HL-60/S4 treated with phorbol 12-myristate 13-acetate at 8.2 ng/mL for 4 days and 3 days (cell line): Measurements from ENCODE around the gene SERPINA3.
"Not testable (repeated sequence)": the region's sequence is repeated elsewhere in the genome, so short reads cannot be mapped to it uniquely, and the experiment has no call there.

ENCODE experiments used
- in situ Hi-C: fragments of 300-500 bp; cut with MboI; formaldehyde crosslinking; loops from 2 replicates; pipeline ENCODE4 v1.15.0; 2022; ENCODE audit warnings: low sequenced_read_pairs

Gene SERPINA3

DNA sequence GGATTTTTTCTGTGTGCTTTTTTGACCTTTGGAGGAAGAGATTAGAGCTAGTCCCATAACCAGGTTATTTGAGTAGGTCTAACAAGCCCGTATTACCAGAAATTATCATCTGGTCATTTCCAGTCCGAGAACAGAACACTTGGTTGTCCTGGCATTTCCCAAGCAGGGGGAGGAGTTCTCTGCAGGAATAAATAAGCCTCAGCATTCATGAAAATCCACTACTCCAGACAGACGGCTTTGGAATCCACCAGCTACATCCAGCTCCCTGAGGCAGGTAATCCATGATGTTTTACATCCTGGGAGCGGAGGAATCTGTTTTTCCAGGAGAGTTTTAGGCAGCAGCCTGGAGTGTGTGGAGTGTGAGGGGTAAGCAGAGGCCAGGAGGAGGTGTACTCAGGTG lies at the start of gene SERPINA3:
TSS of gene SERPINA3 (plus strand) at position 218 of the 400 bp plus-strand sequence. CDS start 2,051 bp downstream, outside the sequence.
- in situ Hi-C loops = no loop called here

DNA sequence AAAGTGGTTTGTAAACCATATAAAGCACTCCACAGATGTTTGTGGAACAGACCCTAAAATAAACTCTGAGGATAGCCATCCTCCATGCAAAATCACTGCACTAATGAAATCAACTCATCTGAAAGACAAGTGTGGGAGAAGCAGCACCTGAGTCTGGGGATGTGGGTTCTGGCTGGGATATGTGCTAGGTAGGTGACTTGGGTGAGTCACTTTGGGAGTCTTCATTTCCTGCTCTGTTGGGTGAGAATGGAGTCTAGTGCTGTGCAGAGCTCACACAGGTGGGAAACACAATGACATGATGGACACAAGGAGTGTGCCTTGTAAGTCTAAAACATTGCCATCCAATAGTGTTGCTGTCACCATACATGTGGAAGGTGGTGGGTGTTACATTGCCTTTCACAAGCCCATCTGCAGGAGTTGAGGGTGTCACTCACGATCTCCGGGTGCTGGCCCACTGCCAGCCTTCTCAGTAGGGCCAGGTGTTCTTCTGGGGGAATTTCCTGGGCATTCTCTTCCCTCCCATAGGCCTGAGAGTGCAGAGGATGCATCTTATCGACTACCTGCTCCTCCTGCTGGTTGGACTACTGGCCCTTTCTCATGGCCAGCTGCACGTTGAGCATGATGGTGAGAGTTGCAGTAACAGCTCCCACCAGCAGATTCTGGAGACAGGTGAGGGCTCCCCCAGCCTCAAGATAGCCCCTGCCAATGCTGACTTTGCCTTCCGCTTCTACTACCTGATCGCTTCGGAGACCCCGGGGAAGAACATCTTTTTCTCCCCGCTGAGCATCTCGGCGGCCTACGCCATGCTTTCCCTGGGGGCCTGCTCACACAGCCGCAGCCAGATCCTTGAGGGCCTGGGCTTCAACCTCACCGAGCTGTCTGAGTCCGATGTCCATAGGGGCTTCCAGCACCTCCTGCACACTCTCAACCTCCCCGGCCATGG lies 49.0 kb upstream of the SERPINA3 start:
- in situ Hi-C loops = no loop called here

DNA sequence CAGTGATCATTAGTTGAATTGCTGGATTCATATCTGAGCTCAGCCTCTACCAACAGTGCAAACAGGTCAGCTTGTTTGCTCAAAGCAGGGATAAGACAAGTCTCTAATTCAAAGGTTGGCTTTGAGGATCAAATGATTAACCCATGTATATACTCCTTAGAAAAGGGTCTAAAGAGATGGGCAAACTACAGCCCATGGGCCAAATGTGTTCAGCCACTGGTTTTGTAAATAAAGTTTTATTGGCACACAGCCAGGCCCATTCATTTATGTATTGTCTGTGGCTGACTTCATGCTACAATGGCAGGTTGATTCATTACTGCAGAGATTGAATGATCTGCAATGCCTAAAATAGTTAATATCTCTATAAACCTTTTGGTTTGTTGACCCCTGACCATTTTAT lies 47.8 kb upstream of the SERPINA3 start:
- in situ Hi-C loops = no loop called here

DNA sequence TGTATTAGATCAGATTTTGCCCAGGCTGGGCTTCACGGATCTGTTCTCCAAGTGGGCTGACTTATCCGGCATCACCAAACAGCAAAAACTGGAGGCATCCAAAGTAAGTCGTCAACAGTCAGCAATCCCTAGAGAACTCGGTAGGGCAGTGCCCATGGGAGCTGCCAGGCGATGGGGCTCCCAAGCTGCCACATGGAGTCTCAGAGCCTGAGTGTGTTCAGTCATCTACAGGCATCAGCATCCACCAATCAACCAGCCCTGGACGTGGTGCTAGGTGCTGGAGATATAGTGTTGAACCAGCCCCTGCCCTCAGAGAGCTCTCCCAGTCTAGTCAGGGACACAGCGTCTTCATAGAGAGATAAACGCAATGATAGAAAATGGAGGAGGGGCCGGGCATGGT lies 44.0 kb upstream of the SERPINA3 start:
- in situ Hi-C loops = no loop called here

DNA sequence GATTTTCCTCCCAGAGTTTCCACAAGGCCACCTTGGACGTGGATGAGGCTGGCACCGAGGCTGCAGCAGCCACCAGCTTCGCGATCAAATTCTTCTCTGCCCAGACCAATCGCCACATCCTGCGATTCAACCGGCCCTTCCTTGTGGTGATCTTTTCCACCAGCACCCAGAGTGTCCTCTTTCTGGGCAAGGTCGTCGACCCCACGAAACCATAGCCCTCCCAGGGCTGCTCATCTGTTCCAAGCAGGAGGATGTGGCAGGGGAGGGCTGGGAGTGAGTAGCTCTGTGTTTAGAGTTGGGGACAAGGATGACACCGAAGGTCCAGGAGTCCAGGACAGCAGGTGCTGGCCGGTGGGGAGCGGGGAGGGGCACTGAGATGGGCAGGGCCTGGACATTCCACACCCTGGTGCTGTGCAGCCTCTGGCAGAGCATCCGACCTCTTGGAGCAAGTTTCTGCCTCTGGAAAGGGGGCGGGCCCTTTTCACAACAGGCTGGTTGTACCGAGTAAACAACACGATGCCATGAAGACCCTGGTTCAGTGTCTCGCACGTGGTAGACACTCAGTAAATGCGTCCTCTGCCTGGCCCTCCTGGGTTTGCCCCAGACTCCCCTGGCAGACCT lies 42.7 kb upstream of the SERPINA3 start:
- in situ Hi-C loops = no loop called here

DNA sequence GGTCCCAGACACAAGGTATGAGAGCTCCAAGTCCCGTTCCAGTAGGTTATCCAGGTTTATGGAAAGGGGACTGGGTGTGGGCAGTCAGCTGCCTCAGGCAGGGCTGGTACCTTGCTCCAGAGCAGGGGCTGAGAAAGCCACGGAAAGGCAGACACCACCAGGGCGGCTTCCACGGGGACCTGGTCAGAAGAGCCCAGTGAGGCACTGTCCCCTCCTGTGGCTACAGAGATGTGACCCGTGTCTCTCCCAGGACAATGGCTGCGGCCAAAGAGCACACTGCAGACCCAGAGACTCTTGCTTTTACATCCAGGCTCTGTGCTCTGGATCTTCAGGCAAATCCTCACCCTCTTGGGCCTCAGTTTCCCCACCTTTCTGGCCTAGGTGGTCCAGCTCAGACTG lies 42.2 kb upstream of the SERPINA3 start:
- in situ Hi-C loops = no loop called here

DNA sequence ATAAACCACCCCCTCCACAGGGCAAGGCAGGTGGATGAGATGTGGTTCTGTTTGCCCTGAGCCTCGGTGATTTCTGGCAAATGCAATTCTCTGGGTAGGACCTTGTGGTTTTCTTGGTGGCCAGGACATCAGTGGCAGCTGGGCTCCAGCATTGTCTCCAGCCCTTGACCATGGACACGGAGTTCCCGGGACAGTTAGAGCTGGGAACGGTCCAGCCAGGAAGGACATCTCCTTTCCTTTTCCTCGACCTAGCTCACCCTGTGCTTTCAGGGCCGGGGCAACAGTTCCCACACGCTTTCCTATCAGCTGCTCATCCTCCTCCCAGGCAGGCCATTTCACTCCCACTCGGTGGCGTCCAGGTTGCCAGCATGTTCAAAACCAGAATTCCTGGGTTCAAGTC lies 41.8 kb upstream of the SERPINA3 start:
- in situ Hi-C loops = no loop called here

DNA sequence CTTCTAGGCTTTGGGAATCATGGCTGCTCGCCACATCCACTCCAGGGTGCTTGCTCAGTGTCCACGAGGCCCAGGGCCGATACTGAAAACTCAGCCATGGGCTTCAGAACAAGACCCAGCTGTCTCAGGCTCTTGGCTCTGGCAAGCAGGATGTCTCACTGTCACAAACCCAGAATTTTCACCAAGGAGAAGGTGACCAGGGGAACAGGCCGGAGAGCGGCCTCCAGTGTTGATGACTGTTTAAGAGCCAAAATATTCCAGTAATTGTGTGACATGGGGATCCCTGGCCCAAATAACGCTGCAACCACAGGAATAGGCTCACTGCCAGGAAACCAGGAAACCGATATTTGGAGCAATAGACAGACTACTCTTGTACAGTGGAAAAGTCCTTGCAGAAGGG lies 40.8 kb upstream of the SERPINA3 start:
- in situ Hi-C loops = no loop called here

DNA sequence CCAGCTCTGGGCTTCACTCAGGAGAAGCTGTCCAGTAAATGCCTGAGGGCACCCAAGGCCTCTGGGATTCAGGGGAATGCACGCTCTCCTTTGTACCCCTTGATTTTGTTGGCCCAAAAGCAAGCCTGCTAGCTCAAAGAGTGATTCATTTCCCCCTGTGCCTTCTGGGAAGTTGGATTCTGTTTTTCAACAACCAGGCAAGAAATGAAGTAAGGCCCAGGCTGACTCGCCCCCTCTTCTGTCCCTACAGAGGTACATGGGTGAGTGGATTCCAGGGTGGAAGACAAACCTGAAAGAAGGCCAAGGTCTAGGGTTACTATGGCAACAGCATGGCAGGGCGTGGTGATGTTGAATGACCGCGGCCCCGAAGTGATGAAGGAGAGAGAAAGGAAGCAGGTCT lies 40.2 kb upstream of the SERPINA3 start:
- in situ Hi-C loops = no loop called here

DNA sequence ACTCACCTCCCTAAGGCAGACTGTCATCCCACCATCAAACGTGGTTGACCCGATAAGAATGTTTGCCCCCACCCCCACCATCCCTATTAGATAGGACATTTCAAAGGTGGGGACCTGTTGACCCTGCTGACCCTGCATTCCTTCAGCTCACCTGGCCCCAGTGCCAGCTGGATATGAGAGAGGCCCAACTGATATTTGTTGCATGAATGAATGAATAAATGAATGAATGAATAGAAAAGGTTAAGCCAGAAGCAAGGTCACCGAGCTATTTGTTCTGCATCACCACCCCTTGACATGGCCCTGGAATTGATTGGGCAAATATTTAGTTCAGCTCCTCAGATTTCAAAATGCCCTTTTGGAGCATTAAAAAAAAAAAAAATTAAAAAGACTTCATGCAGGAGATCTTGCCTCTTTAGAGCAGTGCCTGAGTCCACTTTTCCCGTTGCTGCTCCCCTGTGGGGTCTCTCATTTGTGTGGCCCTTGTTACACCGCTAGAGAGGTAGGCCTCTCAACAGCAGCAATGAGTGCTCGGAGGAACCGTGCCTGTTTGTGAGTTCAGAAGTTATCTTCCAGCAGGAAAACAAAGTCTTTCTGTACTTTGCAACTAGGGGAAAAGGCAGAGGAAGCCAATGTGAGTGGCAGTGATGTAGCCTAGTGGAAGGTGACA lies 39.4 kb upstream of the SERPINA3 start:
- in situ Hi-C loops = no loop called here

DNA sequence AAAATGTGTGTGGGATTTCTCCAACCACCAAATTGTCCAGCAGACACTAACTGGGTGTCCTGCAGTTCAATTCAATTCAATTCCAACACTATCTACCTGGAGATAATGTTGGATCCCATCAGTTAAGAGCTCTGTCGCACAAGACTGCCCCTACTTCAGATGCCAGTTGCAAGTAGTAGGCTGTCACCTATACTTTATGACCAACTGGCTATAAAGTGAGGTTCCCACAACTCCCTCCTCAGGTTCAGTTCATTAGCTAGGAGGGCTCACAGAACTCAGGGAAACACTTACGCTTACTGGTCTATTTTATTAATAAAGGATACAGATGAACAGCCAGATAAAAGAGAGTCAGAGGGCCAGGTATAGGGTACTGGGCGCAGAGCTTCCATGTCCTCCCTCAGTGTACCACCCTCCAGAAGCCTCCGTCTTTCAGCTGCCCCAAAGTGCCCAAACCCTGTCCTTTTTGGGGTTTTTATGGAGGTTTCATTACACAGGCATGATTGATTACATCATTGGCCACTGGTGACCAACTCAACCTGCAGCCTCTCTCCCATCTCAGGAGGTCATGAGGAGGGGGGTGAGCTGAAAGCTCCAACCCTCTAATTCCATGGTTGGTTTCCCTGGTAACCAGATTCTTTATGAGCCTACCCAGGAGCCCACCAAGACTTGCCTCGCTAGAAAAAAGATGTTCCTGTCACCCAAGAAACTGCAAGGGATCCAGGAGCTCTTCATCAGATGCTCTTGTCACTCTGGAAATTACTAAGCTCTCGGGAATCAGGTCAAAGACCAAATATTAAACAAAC lies 38.5 kb upstream of the SERPINA3 start:
- in situ Hi-C loops = no loop called here

DNA sequence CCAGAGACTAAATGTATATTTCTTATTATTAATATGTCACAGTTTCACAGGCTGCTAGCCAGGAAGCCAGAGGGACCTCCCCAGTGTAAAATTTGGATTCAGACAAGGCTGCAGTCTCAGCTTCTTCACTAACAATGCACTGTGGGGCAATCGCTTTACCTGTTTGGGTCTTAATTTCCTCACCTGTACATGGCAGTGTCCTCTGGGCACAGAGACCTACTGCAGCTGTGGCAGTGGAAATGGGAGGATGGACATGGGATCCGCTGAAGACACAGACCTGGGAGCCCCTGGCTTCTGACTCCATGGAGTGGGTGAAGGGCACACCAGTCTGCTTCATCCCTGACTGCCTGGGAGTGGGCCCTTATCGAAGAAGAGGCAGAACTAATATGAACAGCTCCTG lies 37.9 kb upstream of the SERPINA3 start:
- in situ Hi-C loops = no loop called here

DNA sequence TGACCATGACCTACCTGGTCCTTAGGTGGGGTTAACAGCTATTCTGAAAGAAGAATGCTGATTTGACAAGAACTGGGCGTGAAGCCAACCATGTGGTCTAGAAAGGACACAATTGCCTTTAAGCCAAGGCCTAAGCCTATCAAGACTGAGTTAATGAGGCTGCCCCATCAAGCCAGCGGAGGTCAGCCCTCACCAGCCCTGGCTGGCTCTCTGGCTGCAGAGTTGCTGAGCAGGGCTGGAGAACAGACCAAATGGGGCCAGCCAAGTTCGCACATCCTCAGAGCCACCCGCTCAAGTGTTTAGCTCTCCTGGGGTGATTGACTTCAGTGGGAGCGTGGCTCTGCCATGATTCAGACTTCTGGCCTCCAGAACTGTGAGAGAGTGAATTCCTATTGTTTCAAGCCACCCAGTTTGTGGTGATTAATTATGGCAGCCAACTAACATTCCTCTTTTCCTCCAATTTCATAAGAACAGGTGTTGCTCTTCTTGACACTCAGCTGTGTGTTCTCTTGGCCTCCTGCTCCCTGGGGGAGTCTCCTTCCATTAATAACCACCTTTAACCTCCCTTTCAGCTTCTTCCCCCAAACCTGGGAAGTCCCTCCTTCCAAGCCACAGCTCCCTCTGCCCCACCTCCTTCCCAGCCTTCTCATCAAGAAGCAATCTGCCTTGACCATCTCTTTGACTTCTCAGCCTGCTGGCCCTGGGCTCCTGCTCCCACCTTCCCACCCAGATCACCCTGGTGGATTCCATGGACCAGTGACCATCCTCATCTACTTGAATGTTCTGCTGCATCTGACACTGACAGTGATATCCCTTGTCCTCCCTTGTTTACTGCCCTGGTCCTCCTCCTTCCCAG lies 36.2 kb upstream of the SERPINA3 start:
- in situ Hi-C loops = no loop called here

DNA sequence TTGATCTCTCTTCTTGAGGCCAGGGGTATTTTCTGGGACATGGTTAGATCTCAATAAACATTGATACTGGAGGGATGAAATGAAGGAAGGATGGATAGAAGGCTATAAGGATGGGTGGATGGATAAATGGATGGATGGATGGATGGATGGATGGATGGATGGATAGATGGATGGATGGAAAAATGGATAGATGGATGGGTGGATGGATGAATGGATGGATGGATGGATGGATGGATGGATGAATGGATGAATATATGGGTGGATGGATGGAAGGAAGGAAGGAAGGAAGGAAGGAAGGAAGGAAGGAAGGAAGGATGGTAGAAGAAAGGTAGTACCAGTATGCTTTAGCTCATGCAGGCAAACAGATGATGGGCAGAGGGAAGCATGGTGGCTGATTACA lies 34.7 kb upstream of the SERPINA3 start:
- in situ Hi-C loops = not testable (repeated sequence)

DNA sequence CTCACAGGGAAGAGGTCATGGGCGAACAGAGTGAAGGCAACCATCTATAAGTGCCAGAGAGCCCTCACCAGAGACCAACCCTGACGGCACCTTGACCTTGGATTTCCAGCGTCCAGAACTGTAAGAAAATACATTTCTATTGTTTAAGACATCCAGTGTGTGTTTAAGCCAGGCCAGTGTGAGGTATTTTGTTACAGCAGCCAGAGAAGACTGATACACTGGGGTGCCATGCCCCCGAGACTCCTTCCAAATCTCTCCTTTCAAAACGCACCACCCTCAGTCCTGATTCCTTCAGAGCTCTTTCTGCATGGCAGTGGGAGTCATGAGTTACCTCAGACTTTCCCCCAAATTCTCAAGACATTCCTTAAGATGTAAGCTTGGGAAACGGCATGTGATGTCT lies 33.5 kb upstream of the SERPINA3 start:
- in situ Hi-C loops = no loop called here

DNA sequence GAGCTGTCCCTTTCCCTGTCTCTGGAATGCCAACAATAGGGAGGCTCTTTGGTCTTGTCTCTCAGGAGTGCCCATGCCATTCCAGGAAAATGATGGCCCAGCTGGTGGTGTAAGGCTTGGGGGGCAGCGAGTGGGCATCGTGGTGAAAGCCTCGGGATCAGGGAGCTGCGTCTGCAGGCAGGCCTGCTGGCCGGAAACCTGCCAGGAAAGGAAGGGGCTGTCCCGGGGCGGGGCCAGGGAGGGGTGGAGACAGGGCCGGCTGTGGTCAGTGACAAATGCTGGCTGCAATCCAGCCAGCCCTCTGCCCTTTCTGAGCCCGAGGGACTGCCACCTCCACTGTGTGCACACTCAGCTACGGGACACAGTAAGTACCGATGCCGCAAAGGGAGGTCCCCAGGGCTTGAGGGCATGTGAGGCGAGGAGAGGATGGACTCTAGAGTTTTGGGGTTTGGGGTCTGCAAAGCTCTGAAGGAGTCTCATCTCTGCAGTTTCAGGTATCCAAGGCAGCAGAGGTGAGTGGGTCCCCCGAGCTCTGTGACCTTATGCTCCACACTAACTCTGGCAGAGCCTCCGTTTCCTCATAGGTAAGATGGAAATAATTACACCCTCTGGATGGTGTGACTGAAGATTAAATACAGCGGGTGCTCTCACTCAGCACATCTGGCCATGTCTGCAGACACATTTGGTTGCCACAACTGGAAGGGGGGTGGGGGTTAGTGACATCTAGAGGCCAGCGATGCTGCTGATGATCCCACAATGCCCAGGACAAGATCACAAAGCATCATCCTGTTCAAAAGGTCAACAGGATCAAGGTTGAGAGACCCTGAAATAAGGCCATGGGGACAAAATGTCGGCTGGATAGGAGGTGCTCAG lies 30.8 kb upstream of the SERPINA3 start, which contains the start of gene SERPINA5:
TSS of gene SERPINA5 (plus strand) at position 300 of the 873 bp plus-strand sequence. CDS start 5,937 bp downstream, outside the sequence.
- in situ Hi-C loops = no loop called here

DNA sequence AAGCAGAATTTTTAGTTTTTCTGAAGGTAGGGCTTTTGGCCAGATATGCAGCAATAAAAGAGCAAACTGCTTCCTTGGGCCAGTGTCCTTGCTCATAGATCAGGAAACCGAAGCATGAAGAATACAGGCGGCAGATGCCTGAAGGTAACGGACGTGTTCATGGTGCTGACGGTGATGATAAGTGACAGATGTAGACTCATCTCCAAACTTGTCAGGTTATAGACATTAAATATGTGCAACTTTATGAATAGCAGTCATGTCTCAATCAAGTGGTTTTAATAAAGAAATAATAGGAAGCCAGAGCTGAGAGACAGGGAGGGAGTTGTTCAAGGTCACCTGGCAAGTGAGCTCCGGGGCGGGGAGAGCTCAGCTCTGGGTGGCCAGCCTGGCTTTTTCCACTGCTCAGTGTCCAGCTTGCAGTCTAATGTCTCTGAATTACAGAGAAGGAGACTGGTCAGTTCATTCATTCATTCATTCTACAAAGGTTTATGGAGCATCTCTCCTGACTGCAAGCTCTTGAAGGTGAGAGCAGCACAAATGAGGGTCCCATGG lies 29.9 kb upstream of the SERPINA3 start:
- in situ Hi-C loops = no loop called here

DNA sequence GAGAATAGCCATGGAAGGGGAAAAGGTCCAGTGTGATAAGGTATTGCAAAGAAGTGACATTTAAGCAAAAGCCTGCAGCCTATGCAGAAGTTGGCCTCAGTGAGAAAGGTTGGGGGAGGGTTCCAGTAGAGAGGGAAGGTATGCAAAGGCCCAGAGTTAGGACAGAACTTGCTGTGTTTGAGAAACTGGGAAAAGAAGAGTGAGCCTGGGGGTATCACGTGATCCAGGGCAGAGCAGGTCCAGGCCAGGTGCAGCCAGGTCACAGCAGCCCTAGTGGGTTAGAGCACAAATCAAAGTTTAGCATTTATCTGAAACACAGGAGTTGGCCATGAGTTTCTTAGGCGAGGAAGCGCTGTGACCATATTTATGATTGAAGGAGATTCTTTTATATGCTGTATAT lies 29.3 kb upstream of the SERPINA3 start:
- in situ Hi-C loops = no loop called here

DNA sequence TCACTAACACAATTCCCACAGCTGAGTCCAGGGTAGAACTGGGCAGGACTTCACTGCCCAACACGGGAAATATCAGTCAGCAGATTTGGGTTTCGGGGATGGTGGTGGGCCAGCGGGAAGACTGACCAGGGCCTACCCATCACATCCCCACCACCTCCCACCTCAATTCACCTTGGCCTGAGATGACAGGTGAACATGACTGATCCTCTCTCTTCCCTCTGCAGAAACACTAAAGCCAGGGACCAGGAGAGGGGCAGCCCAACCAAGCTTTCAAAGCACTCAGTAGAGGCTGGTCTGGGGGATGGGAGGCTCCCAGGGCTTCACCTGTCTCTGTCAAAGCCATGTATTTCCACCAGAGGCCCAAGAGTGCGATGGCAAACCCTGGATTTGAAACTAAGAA lies 28.6 kb upstream of the SERPINA3 start:
- in situ Hi-C loops = no loop called here
